ENCODE data around the gene GNA12.

The GNA12 gene

DNA sequence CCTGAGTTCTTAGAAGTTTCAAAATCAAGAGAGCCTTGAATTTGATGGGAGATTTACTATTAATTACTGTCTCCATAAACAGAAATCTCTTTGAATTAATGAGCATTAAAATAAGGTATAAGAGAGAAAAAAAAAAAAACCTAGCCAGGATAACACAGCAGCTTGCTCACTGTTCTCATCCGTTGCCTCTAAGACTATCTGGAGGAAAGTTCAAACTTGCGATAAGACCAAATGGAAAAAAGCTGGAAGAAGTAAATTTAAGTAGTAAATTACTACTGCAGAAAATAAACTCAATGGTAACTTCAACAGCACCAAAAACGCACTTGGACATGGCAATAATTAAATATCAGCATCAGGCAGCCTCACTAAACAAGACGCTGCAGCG lies 36.7 kb downstream of the GNA12 start:
- ChIA-PET CTCF (interaction anchor here (0.8 to 1.3 kb wide), 3 partner anchors 13 to 98 kb away, joined by 3 to 4 read pairs (median 3); no protein-coding TSS in a partner anchor), POLR2A (interaction anchor here (1.2 kb wide), 1 partner anchor 13 kb away, joined by 3 read pairs; no protein-coding TSS in a partner anchor)
- no peak for DNase-seq (ENCODE audit: low read depth, low spot score)

DNA sequence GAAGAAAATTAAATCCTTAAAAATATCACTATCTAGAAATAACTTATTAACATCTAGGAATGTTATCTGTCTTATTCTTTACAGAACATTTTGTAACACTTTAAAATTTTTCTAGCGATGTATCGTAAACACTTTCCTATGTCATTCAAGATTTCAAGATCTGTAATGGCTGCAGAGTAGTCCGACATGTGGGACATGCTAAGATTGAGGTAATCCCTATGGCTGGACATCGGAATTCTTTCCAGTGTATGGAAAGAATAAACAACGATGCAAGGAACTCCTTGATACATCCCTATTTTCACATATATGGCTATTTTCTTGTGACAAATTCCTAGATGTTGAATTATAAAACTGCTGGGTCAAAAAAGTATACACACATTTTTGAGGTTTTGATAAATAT lies 37.5 kb downstream of the GNA12 start:
- ChIA-PET POLR2A (no interaction called here), CTCF (no interaction called here)
- TF ChIP-seq, protein P1, sequence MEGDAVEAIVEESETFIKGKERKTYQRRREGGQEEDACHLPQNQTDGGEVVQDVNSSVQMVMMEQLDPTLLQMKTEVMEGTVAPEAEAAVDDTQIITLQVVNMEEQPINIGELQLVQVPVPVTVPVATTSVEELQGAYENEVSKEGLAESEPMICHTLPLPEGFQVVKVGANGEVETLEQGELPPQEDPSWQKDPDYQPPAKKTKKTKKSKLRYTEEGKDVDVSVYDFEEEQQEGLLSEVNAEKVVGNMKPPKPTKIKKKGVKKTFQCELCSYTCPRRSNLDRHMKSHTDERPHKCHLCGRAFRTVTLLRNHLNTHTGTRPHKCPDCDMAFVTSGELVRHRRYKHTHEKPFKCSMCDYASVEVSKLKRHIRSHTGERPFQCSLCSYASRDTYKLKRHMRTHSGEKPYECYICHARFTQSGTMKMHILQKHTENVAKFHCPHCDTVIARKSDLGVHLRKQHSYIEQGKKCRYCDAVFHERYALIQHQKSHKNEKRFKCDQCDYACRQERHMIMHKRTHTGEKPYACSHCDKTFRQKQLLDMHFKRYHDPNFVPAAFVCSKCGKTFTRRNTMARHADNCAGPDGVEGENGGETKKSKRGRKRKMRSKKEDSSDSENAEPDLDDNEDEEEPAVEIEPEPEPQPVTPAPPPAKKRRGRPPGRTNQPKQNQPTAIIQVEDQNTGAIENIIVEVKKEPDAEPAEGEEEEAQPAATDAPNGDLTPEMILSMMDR (IDR thresholded peaks at IDR 0.05; ENCODE audit: insufficient read depth, low read length, missing control alignments), result no peak
- H3K4me3 ChIP-seq (ENCODE audit: low read depth, low read length), result no peak overlapping the region
- DNase-seq (ENCODE audit: low read depth, low spot score), result no peak

More for the DNA sequence above, 36.7 kb downstream of the GNA12 start:
- no peak overlapping the region for H3K4me3 ChIP-seq (ENCODE audit: low read depth, low read length)
- TF ChIP-seq, protein P1 (IDR thresholded peaks at IDR 0.05; ENCODE audit: insufficient read depth, low read length, missing control alignments), result no peak

DNA sequence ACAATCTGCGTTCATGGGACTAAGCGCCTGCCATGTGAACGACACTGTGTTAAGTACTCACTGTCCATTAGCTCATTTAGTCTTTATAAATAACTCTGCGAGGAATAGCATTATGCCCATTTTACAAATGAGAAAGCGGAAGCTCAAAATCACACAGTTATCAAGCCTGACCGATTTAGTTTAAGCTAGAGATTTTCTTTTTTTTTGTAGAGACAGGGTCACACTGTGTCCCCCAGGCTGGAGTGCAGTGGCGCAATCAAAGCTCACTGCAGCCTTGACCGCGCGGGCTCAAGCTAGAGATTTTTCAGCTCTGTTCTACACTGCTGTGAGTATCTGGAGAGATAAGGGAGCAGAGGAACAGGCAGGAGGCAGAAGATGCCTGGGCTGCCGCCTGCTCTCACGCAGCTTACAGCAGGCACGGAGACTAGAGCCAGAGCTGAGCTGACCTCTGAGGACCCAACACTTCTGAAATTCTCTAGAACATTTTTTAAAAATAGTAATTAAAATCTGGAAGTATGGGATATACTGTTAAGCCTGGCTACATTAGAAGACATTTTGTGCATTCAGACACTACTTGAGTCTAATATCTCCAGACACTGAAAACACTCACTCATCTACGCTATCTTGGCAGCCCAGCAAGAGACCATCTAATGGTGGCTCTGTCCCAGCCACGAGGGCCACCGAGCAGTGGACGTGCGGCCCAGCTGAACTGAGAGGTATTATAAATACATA lies 38.7 kb downstream of the GNA12 start:
- CTCF ChIA-PET, result interaction anchor here (0.9 to 1.0 kb wide), 2 partner anchors 24 to 95 kb away, joined by 3 to 4 read pairs; no protein-coding TSS in a partner anchor
- H3K4me3 ChIP-seq (ENCODE audit: low read depth, low read length), result no peak overlapping the region
- TF ChIP-seq, protein P1 (IDR thresholded peaks at IDR 0.05; ENCODE audit: insufficient read depth, low read length, missing control alignments), result no peak
- DNase-seq (ENCODE audit: low read depth, low spot score), result no peak
- POLR2A ChIA-PET, result no interaction called here

DNA sequence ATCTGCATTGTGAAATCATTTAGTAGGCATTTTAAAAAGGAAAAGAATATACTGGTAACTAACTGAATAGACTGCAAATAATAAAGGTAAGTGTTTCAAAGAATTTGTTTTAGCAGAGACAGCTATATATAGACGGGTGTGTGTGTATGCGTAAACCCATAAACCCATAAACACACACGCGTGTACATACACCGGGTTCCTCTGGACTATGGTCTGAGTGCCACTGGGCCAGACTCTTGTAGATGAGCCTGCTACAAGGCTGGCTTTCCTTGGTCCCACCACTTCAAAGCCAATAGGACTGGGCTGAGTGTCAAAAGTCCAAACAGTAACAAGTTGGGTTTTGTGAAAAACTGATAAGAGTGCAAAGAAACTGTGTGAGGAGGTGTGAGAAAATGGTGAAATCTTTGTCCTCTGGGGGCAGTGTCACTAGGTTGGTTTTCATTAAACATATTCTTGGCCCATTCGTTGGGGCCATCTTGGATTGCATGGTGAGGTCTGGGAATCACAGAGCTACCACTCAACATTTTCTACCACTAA lies 39.8 kb downstream of the GNA12 start:
- ChIA-PET CTCF (interaction anchor here (1.3 kb wide), 1 partner anchor 14 kb away, joined by 3 read pairs; no protein-coding TSS in a partner anchor), POLR2A (no interaction called here)

DNA sequence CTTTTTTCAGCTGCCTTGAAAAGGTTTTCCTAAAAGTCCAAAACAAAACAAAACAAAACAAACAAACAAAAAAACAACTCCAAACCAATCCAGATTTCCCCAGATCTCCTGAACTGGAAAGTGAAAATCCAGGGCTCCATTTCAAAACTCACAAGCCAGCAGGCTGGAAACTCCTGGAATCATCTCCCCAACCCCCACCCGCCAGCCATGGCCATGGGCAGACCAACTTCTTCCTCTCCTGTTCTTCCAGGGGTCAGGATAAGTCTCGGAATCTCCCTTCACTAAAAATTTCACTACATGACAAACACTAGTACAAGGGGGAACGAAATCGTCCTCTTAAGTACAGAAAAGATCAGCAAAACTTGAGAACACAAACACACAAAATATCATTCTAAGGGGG lies 40.4 kb downstream of the GNA12 start:
- no peak for DNase-seq (ENCODE audit: low read depth, low spot score)
- ChIA-PET POLR2A (no interaction called here), CTCF (interaction anchor here (1.3 kb wide), 1 partner anchor 14 kb away, joined by 3 read pairs; no protein-coding TSS in a partner anchor)
- TF ChIP-seq, protein P1 (IDR thresholded peaks at IDR 0.05; ENCODE audit: insufficient read depth, low read length, missing control alignments), result no peak
- no peak overlapping the region for H3K4me3 ChIP-seq (ENCODE audit: low read depth, low read length)

More for the DNA sequence above, 39.8 kb downstream of the GNA12 start:
- no peak overlapping the region for H3K4me3 ChIP-seq (ENCODE audit: low read depth, low read length)
- no peak for DNase-seq (ENCODE audit: low read depth, low spot score)
- TF ChIP-seq, protein P1 (IDR thresholded peaks at IDR 0.05; ENCODE audit: insufficient read depth, low read length, missing control alignments), result no peak

DNA sequence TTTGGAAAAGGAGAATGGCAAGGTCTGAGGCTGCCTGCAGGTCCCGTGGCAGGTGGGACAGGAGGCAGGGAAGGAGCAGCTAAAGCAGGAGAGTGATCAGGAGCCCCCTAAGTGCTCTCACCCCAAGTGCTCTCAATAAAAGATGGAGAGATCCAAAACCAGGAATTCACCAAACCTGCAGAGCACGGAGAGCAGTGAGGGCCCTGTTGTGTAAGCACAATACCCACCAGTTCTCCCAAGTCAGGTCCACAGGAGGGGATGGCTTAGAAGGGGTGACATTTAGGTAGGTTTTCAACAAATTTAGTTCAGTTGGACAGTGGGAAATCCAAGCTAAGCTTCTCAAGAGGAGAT lies 40.8 kb downstream of the GNA12 start:
- no peak for DNase-seq (ENCODE audit: low read depth, low spot score)
- ChIA-PET POLR2A (no interaction called here), CTCF (interaction anchor here (1.3 kb wide), 1 partner anchor 15 kb away, joined by 3 read pairs; no protein-coding TSS in a partner anchor)
- H3K4me3 ChIP-seq (ENCODE audit: low read depth, low read length), result no peak overlapping the region
- TF ChIP-seq, protein P1 (IDR thresholded peaks at IDR 0.05; ENCODE audit: insufficient read depth, low read length, missing control alignments), result no peak
